ENCODE results near the gene HS3ST5. TPM values are rescaled to one million over a fixed set of nuclear protein-coding genes. Genes with fewer than 3 reads are reported as not detected.

Gene HS3ST5
- polyA plus RNA-seq, 1 donor (not counting 4 experiments of a cell fraction or from before 2014, with no cell fraction given): not detected

DNA sequence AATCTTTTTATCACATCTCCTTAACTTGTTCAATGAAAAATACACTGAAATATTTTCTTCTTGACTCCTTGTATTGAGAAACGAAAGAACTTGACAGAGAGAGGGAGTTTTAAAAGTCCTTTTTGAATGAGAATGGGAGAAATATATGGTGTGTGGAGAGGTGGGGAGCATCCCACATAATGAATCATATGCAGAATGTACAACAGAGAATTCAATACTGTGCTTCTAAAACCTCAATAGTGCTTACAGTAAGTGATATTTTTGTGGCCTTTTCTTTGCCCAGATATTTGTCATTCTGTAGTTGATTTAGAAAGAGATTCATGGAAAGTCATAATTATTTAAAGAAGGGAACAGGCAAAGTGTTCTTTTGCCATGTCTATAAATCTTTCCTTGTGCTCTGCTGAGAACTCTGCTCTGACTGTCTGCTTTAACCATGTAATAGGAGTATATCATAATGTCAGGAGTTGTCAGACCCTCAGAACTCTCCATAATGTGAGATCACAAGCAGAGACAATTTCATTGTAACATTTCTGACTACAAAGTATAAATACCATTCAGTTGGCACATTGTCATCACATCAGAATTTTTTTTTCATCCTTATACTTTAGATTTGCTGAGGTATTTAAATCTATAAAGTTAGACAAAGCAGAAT is 32.8 kb upstream of the HS3ST5 start:
- Histone ChIP-seq H4K20me1 (ENCODE audit: control insufficient read depth, extremely low read depth, insufficient read depth, low read length) (no peaks in the 10 kb centered on the region), H3K27ac (ENCODE audit: control insufficient read depth, insufficient read depth, low read length) (no peak overlapping the region), H3K9me1 (ENCODE audit: control insufficient read depth, extremely low read depth, insufficient read depth, low read length) (no peaks in the 10 kb centered on the region), H2AFZ (ENCODE audit: control insufficient read depth, low read length) (no peak overlapping the region), H3K27me3 (ENCODE audit: control insufficient read depth, extremely low read depth, insufficient read depth, low read length) (no peaks in the 10 kb centered on the region), H3K9me3 (ENCODE audit: control insufficient read depth, low read depth, low read length) (no peaks in the 10 kb centered on the region), H3K4me3 (ENCODE audit: control insufficient read depth in 2 of 3, extremely low read depth in 1 of 3, insufficient read depth in 2 of 3, low read depth in 1 of 3, low read length in 3 of 3) (no peak overlapping the region), H3K4me2 (ENCODE audit: control insufficient read depth, extremely low read depth, insufficient read depth, low read depth, low read length) (no peak overlapping the region), H3K9ac (ENCODE audit: control insufficient read depth, extremely low read depth, insufficient read depth, low read length) (no peak overlapping the region), H3K79me2 (ENCODE audit: control insufficient read depth, insufficient read depth, low read length) (no peaks in the 10 kb centered on the region), H3K4me1 (ENCODE audit: control insufficient read depth, extremely low read depth, insufficient read depth, low read length) (no peaks in the 10 kb centered on the region), H3K36me3 (ENCODE audit: control insufficient read depth in 2 of 2, extremely low read depth in 1 of 2, insufficient read depth in 2 of 2, low read length in 2 of 2) (no peaks in the 10 kb centered on the region)
- FAIRE-seq (no peak), DNase-seq (ENCODE audit: low read depth, low spot score) (no peak)
- dilution Hi-C loops (cut with MboI; ENCODE audit: extremely low pct_ligation_motif_present, low sequenced_read_pairs): no loop called here
- TF ChIP-seq EZH2 (IDR thresholded peaks at IDR 0.05; ENCODE audit: low read length): no peak
- TF ChIP-seq, protein P1, sequence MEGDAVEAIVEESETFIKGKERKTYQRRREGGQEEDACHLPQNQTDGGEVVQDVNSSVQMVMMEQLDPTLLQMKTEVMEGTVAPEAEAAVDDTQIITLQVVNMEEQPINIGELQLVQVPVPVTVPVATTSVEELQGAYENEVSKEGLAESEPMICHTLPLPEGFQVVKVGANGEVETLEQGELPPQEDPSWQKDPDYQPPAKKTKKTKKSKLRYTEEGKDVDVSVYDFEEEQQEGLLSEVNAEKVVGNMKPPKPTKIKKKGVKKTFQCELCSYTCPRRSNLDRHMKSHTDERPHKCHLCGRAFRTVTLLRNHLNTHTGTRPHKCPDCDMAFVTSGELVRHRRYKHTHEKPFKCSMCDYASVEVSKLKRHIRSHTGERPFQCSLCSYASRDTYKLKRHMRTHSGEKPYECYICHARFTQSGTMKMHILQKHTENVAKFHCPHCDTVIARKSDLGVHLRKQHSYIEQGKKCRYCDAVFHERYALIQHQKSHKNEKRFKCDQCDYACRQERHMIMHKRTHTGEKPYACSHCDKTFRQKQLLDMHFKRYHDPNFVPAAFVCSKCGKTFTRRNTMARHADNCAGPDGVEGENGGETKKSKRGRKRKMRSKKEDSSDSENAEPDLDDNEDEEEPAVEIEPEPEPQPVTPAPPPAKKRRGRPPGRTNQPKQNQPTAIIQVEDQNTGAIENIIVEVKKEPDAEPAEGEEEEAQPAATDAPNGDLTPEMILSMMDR (optimal IDR thresholded peaks at IDR 0.05 in 1 of 3, IDR thresholded peaks at IDR 0.05 in 1 of 3, conservative IDR thresholded peaks at IDR 0.05 in 1 of 3; ENCODE audit: extremely low read depth in 1 of 3, insufficient read depth in 2 of 3, low read length in 3 of 3): no peak

DNA sequence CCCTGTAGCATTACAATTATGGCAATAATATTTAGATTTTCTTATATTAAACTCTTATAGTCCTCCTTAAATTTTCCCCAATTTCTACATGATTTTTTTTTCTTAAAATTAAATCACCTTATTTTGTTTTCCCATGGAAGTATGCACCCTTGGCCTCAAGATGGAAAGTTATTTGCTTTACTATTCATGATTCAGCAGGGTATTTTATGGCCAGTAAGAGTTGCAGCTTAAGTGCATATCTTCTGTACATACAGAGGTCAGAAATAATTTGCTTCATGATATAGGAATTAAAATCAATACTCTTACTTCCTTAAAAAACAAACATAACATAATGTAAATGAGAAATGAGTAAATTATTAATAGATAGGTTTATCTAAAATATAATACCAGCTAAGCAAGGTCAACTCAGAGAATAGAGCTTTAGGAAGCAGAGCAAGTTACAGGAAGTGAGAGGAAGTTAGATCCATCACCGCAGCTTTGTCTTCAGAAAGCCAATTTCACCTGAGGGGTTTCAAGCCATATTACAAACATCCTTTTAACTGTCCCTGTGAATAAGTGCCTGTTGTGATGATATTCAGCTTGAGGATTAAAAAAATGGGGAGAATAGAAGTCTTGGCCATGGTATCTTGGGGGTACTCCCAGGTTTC is 24.6 kb upstream of the HS3ST5 start:
- no peak overlapping the region for H3K4me2 ChIP-seq (ENCODE audit: control insufficient read depth, extremely low read depth, insufficient read depth, low read depth, low read length)
- no peaks in the 10 kb centered on the region for H4K20me1 ChIP-seq (ENCODE audit: control insufficient read depth, extremely low read depth, insufficient read depth, low read length)
- H3K79me2 ChIP-seq (ENCODE audit: control insufficient read depth, insufficient read depth, low read length): no peaks in the 10 kb centered on the region
- no peak for DNase-seq (ENCODE audit: low read depth, low spot score)
- no peaks in the 10 kb centered on the region for H3K4me1 ChIP-seq (ENCODE audit: control insufficient read depth, extremely low read depth, insufficient read depth, low read length)
- no peaks in the 10 kb centered on the region for H3K27me3 ChIP-seq (ENCODE audit: control insufficient read depth, extremely low read depth, insufficient read depth, low read length)
- FAIRE-seq: no peak
- TF ChIP-seq, protein P1 (optimal IDR thresholded peaks at IDR 0.05 in 1 of 3, IDR thresholded peaks at IDR 0.05 in 1 of 3, conservative IDR thresholded peaks at IDR 0.05 in 1 of 3; ENCODE audit: extremely low read depth in 1 of 3, insufficient read depth in 2 of 3, low read length in 3 of 3): no peak
- TF ChIP-seq EZH2 (IDR thresholded peaks at IDR 0.05; ENCODE audit: low read length): no peak
- no peak overlapping the region for H2AFZ ChIP-seq (ENCODE audit: control insufficient read depth, low read length)
- H3K36me3 ChIP-seq (ENCODE audit: control insufficient read depth in 2 of 2, extremely low read depth in 1 of 2, insufficient read depth in 2 of 2, low read length in 2 of 2): no peaks in the 10 kb centered on the region
- no peak overlapping the region for H3K4me3 ChIP-seq (ENCODE audit: control insufficient read depth in 2 of 3, extremely low read depth in 1 of 3, insufficient read depth in 2 of 3, low read depth in 1 of 3, low read length in 3 of 3)
- no peaks in the 10 kb centered on the region for H3K9me1 ChIP-seq (ENCODE audit: control insufficient read depth, extremely low read depth, insufficient read depth, low read length)
- H3K27ac ChIP-seq (ENCODE audit: control insufficient read depth, insufficient read depth, low read length): no peak overlapping the region
- H3K9ac ChIP-seq (ENCODE audit: control insufficient read depth, extremely low read depth, insufficient read depth, low read length): no peak overlapping the region
- no peaks in the 10 kb centered on the region for H3K9me3 ChIP-seq (ENCODE audit: control insufficient read depth, low read depth, low read length)
- dilution Hi-C loops (cut with MboI; ENCODE audit: extremely low pct_ligation_motif_present, low sequenced_read_pairs): no loop called here
